HepG2 (cell line): ENCODE data around the gene SETD1A. TPM values are rescaled to one million over a fixed set of nuclear protein-coding genes. Genes with fewer than 3 reads are reported as not detected.

Experiments used
- CENPT ChIP-seq: sonication (generic); formaldehyde crosslinking; IDR thresholded peaks from 2 replicates; pipeline ENCODE4 v1.8.0; 2022; ENCODE audit warnings: low read depth, mild to moderate bottlenecking, moderate library complexity, missing genetic modification reagents
- CERS6 ChIP-seq: sonication (generic); formaldehyde crosslinking; IDR thresholded peaks from 2 replicates; pipeline ENCODE4 v1.5.0; 2020; ENCODE audit warnings: missing genetic modification reagents
- DBP ChIP-seq: sonication (generic); formaldehyde crosslinking; IDR thresholded peaks from 2 replicates; pipeline ENCODE4 v1.4.0; 2020; ENCODE audit warnings: missing genetic modification reagents; ENCODE audit errors: not compliant biosample characterization
- FOXC1 ChIP-seq: sonication (generic); formaldehyde crosslinking; IDR thresholded peaks from 2 replicates; pipeline ENCODE4 v1.8.0; 2022; ENCODE audit warnings: mild to moderate bottlenecking, missing genetic modification reagents, borderline replicate concordance
- FOXK2 ChIP-seq: fragments of 450-650 bp; IDR thresholded peaks from 2 replicates; pipeline ENCODE4 v1.6.1; 2016
- GABPB1 ChIP-seq: IDR thresholded peaks from 2 replicates; pipeline ENCODE4 v1.6.1; 2016; ENCODE audit warnings: mild to moderate bottlenecking, missing genetic modification reagents, moderate library complexity, missing compliant biosample characterization
- HMGA1 ChIP-seq: sonication (generic); formaldehyde crosslinking; conservative IDR thresholded peaks from 2 replicates; pipeline ENCODE4 v1.4.0; 2020; ENCODE audit warnings: missing genetic modification reagents
- KDM2A ChIP-seq: sonication (generic); formaldehyde crosslinking; IDR thresholded peaks from 2 replicates; pipeline ENCODE4 v1.4.0; 2020; ENCODE audit warnings: low read depth, missing genetic modification reagents, borderline replicate concordance
- KLF16 ChIP-seq, 2 experiments: sonication (generic) in 1 of 2; formaldehyde crosslinking in 1 of 2; IDR thresholded peaks; 2 replicates each; pipeline versions ENCODE4 v1.6.1 to v1.8.0; 2016 to 2023; ENCODE audit warnings: missing genetic modification reagents in 2 of 2, missing compliant biosample characterization in 1 of 2
- MTA1 ChIP-seq: sonication (generic); formaldehyde crosslinking; IDR thresholded peaks from 2 replicates; pipeline ENCODE4 v1.4.0; 2020; ENCODE audit warnings: missing genetic modification reagents, mild to moderate bottlenecking, borderline replicate concordance
- NFIC ChIP-seq: IDR thresholded peaks from 2 replicates; pipeline ENCODE4 v1.6.1; 2012; ENCODE audit warnings: mild to moderate bottlenecking, low read length, inconsistent platforms
- NR2C2 ChIP-seq: sonication (generic); formaldehyde crosslinking; IDR thresholded peaks from 2 replicates; pipeline ENCODE4 v1.4.0; 2020; ENCODE audit warnings: missing genetic modification reagents, mild to moderate bottlenecking, moderate library complexity, borderline replicate concordance
- PTBP1 ChIP-seq: fragments of 200-400 bp; formaldehyde crosslinking; IDR thresholded peaks from 2 replicates; pipeline ENCODE4 v1.6.1; 2018; ENCODE audit warnings: low read length, low read depth; ENCODE audit not compliant: poor library complexity, severe bottlenecking
- RFXAP ChIP-seq: sonication (generic); formaldehyde crosslinking; IDR thresholded peaks from 2 replicates; pipeline ENCODE4 v1.4.0; 2020; ENCODE audit warnings: missing genetic modification reagents, borderline replicate concordance
- RXRB ChIP-seq: IDR thresholded peaks from 2 replicates; pipeline ENCODE4 v1.6.1; 2016; ENCODE audit warnings: borderline replicate concordance, missing genetic modification reagents, missing compliant biosample characterization
- SATB2 ChIP-seq: sonication (generic); formaldehyde crosslinking; IDR thresholded peaks from 2 replicates; pipeline ENCODE4 v1.5.0; 2020; ENCODE audit warnings: missing genetic modification reagents
- XRCC5 ChIP-seq: fragments of 200-400 bp; formaldehyde crosslinking; optimal IDR thresholded peaks from 2 replicates; pipeline ENCODE3; 2017; ENCODE audit warnings: mild to moderate bottlenecking, low read length
- ZBTB26 ChIP-seq: IDR thresholded peaks from 2 replicates; pipeline ENCODE4 v1.6.1; 2016; ENCODE audit warnings: missing compliant biosample characterization, missing genetic modification reagents, borderline replicate concordance
- ZBTB7B ChIP-seq: sonication (generic); formaldehyde crosslinking; IDR thresholded peaks from 2 replicates; pipeline ENCODE4 v1.4.0; 2020; ENCODE audit warnings: missing genetic modification reagents
- ZNF10 ChIP-seq: sonication (generic); formaldehyde crosslinking; IDR thresholded peaks from 2 replicates; pipeline ENCODE4 v1.4.0; 2020; ENCODE audit warnings: mild to moderate bottlenecking, low read depth, missing genetic modification reagents, borderline replicate concordance
- ZNF33A ChIP-seq: sonication (generic); formaldehyde crosslinking; IDR thresholded peaks from 2 replicates; pipeline ENCODE4 v1.5.1; 2020; ENCODE audit warnings: missing genetic modification reagents, mild to moderate bottlenecking, moderate library complexity, borderline replicate concordance
- ZNF441 ChIP-seq: sonication (generic); formaldehyde crosslinking; IDR thresholded peaks from 2 replicates; pipeline ENCODE4 v1.7.0; 2021; ENCODE audit warnings: missing genetic modification reagents, borderline replicate concordance
- ZNF607 ChIP-seq: sonication (generic); formaldehyde crosslinking; IDR thresholded peaks from 2 replicates; pipeline ENCODE4 v1.5.1; 2020; ENCODE audit warnings: missing genetic modification reagents, mild to moderate bottlenecking, borderline replicate concordance
- ZNF639 ChIP-seq: conservative IDR thresholded peaks from 2 replicates; pipeline ENCODE4 v1.6.1; 2018; ENCODE audit warnings: missing genetic modification reagents
- ZNF766 ChIP-seq: sonication (generic); formaldehyde crosslinking; IDR thresholded peaks from 2 replicates; pipeline ENCODE4 v1.5.0; 2020; ENCODE audit warnings: missing genetic modification reagents, borderline replicate concordance
- ZNF772 ChIP-seq: sonication (generic); formaldehyde crosslinking; IDR thresholded peaks from 2 replicates; pipeline ENCODE4 v1.5.0; 2020; ENCODE audit warnings: mild to moderate bottlenecking, missing genetic modification reagents
- ZNF788 ChIP-seq: sonication (generic); formaldehyde crosslinking; IDR thresholded peaks from 2 replicates; pipeline ENCODE4 v1.5.0; 2020; ENCODE audit warnings: mild to moderate bottlenecking, missing genetic modification reagents, borderline replicate concordance
- polyA plus RNA-seq, 8 experiments: library from polyadenylated mRNA; depleted of rRNA in 3 of 8; stranded (reverse) in 7 of 8; unstranded in 1 of 8; fragments of >200 nt; fragmentation: Illumina TruSeq in 4 of 8; extraction: Trizol in 4 of 8; gene quantifications; 2 replicates each; pipeline versions ENCODE4 v1.2.1 to v1.2.3, GENCODE V29; 2011 to 2016; ENCODE audit warnings: low read depth in 4 of 8, missing spikeins in 1 of 8, mixed read lengths in 1 of 8; ENCODE audit not compliant: insufficient read depth in 1 of 8
- total RNA-seq, 5 experiments: library from RNA; depleted of rRNA; stranded (reverse); fragments of >200 nt; fragmentation: Illumina TruSeq; extraction: Trizol; gene quantifications; 2 replicates each; pipeline ENCODE4 v1.2.3, GENCODE V29; 2016; ENCODE audit warnings: low read depth in 1 of 5

The SETD1A gene
- total and polyA plus RNA-seq, 2 of the 13 experiments (the other 11 are each of a cell fraction or from before 2014, with no cell fraction given), result 3.8 to 5.6 TPM

- TF ChIP-seq NFIC (no peak), FOXC1 (0 out of 2 replicates have a peak, but pooled peaks have one; percentile 3), ZNF607 (no peak), XRCC5 (peak; percentile 95), RFXAP (CRISPR knock-in tag) (no peak; the same call in 1 of the 2 replicates), CERS6 (no peak), ZNF788 (CRISPR knock-in tag) (no peak; the same call in 1 of the 2 replicates), ZBTB26 (CRISPR knock-in tag) (no peak), ZNF766 (CRISPR knock-in tag) (no peak), DBP (no peak), HMGA1 (CRISPR knock-in tag) (no peak), ZNF33A (CRISPR knock-in tag) (no peak), KDM2A (CRISPR knock-in tag) (peak; percentile 89), SATB2 (CRISPR knock-in tag) (no peak), ZNF10 (CRISPR knock-in tag) (no peak), MTA1 (CRISPR knock-in tag) (peak; percentile 37; the same call in 1 of the 2 replicates), RXRB (CRISPR knock-in tag) (peak; percentile 86), FOXK2 (no peak), NR2C2 (no peak; the same call in 1 of the 2 replicates), CENPT (CRISPR knock-in tag) (no peak), PTBP1 (no peak), ZBTB7B (peak; percentile 92), GABPB1 (CRISPR knock-in tag) (peak; percentile 59), KLF16 (CRISPR knock-in tag; IDR thresholded peaks at IDR 0.05) (0 out of 4 replicates have a peak, but pooled peaks of 1 of the 2 experiments have one; percentile 58), ZNF639 (CRISPR knock-in tag) (0 out of 2 replicates have a peak, but pooled peaks have one; percentile 18), ZNF441 (CRISPR knock-in tag) (0 out of 2 replicates have a peak, but pooled peaks have one; percentile 10), ZNF772 (CRISPR knock-in tag) (0 out of 2 replicates have a peak, but pooled peaks have one; percentile 36)
These were observed 3.9 kb upstream of the SETD1A start (continued) for GRCh38 chr16:30953511-30954124.
